ENCODE results near the gene HK1. TPM values are rescaled to one million over a fixed set of nuclear protein-coding genes. Genes with fewer than 3 reads are reported as not detected.

The HK1 gene
- total RNA-seq, 1 experiment from 2014 or later: 219 TPM

GRCh38 chr10:69239816-69240434 lies 38.4 kb upstream of the HK1 start:
- ChIA-PET CTCF (interaction anchor here (0.7 to 2.3 kb wide), 9 partner anchors 13 to 203 kb away, joined by 3 to 21 read pairs (median 6); no protein-coding TSS in a partner anchor), POLR2A (interaction anchor here (1.8 kb wide), 1 partner anchor 167 kb away, joined by 4 read pairs; no protein-coding TSS in a partner anchor)
- Mint-ChIP-seq H3K4me3 (no peak overlapping the region), H3K27me3 (ENCODE audit: low read depth) (no peaks in the 10 kb centered on the region; the same call in 1 of the 2 replicates), H3K4me1 (peaks cover 26% of the 10 kb centered on the region), H3K9me3 (no peaks in the 10 kb centered on the region), H3K36me3 (no peaks in the 10 kb centered on the region), H3K27ac (no peak overlapping the region)
- DNase-seq (ENCODE audit: low spot score) (no peak), ATAC-seq (no peak)
- TF ChIP-seq USF2 (CRISPR knock-in tag; IDR thresholded peaks at IDR 0.05) (no peak), ZNF121 (CRISPR knock-in tag; IDR thresholded peaks at IDR 0.05) (0 out of 2 replicates have a peak, but pooled peaks have one; percentile 58)

GRCh38 chr10:69240455-69240854 lies 37.8 kb upstream of the HK1 start:
- no peak overlapping the region for H3K4me3 Mint-ChIP-seq
- CTCF ChIA-PET: no interaction called here

More at GRCh38 chr10:69240455-69240854, 37.8 kb upstream of the HK1 start:
- no peak overlapping the region for H3K27ac Mint-ChIP-seq
- H3K36me3 Mint-ChIP-seq: no peaks in the 10 kb centered on the region
- peaks cover 26% of the 10 kb centered on the region for H3K4me1 Mint-ChIP-seq
- TF ChIP-seq TEAD4 (CRISPR knock-in tag; IDR thresholded peaks at IDR 0.05) (no peak), ZBTB21 (CRISPR knock-in tag; IDR thresholded peaks at IDR 0.05; ENCODE audit: borderline replicate concordance) (no peak), E2F1 (CRISPR knock-in tag; IDR thresholded peaks at IDR 0.05) (no peak), PRRX2 (CRISPR knock-in tag; IDR thresholded peaks at IDR 0.05) (no peak), CTCF (IDR thresholded peaks at IDR 0.05) (no peak), HMGXB4 (CRISPR knock-in tag; IDR thresholded peaks at IDR 0.05) (no peak), RELA (CRISPR knock-in tag; IDR thresholded peaks at IDR 0.05; ENCODE audit: borderline replicate concordance) (no peak), ZNF317 (CRISPR knock-in tag; IDR thresholded peaks at IDR 0.05; ENCODE audit: borderline replicate concordance, low read depth) (no peak), RORB (CRISPR knock-in tag; IDR thresholded peaks at IDR 0.05) (no peak), SP1 (CRISPR knock-in tag; conservative IDR thresholded peaks at IDR 0.05) (no peak), NR2C2 (CRISPR knock-in tag; IDR thresholded peaks at IDR 0.05) (no peak), ZNF671 (CRISPR knock-in tag; IDR thresholded peaks at IDR 0.05) (no peak), TP53 (CRISPR knock-in tag; IDR thresholded peaks at IDR 0.05) (no peak), KAT7 (CRISPR knock-in tag; IDR thresholded peaks at IDR 0.05; ENCODE audit: borderline replicate concordance) (no peak), NR3C1 (CRISPR knock-in tag; conservative IDR thresholded peaks at IDR 0.05; ENCODE audit: low read depth) (no peak), ZNF219 (CRISPR knock-in tag; IDR thresholded peaks at IDR 0.05; ENCODE audit: borderline replicate concordance) (no peak), CDX4 (CRISPR knock-in tag; IDR thresholded peaks at IDR 0.05; ENCODE audit: borderline replicate concordance) (no peak), ZSCAN18 (CRISPR knock-in tag; IDR thresholded peaks at IDR 0.05) (no peak), ZBTB43 (CRISPR knock-in tag; IDR thresholded peaks at IDR 0.05) (no peak)
- DNase-seq (ENCODE audit: low spot score) (no peak), ATAC-seq (no peak)
- no peaks in the 10 kb centered on the region; the same call in 1 of the 2 replicates for H3K27me3 Mint-ChIP-seq (ENCODE audit: low read depth)
- POLR2A ChIA-PET: no interaction called here
- no peaks in the 10 kb centered on the region for H3K9me3 Mint-ChIP-seq
